Upper lobe of left lung (tissue), 4 donors: Measurements from ENCODE around the gene SND1.

ENCODE experiments used
- EP300 ChIP-seq, 4 donors: sonication (generic); formaldehyde crosslinking; IDR thresholded peaks; one replicate each; pipeline ENCODE4 v1.5.1; 2017; ENCODE audit warnings: antibody characterized with exemption in 4 of 4, control low read depth in 2 of 4
- POLR2AphosphoS5 ChIP-seq, 2 donors: sonication (generic); formaldehyde crosslinking; IDR thresholded peaks; one replicate each; pipeline ENCODE4 v1.5.1; 2017; ENCODE audit warnings: antibody characterized with exemption in 2 of 2

DNA sequence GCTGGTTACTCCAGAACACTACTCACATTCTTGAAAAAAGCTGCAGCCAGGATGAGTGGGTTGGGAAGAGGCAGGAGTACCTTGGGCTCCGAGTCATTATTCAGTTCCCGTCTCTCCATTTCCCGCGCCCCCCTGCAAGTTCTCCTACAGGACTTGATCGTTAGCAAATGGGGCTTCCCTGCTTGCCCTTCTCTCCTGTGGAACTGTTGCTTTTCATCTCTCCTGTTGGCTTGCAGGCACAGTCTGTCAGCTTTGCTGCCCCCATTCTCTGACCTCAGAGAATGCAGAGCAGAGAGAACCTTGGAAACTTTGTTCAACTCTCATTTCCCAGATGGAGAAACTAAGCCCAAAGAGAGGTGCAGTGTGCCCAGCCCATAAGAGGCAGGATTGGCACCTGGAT, 414.9 kb downstream of the SND1 start:
- no peak for TF ChIP-seq POLR2AphosphoS5 (IDR thresholded peaks at IDR 0.05)
- TF ChIP-seq EP300 (IDR thresholded peaks at IDR 0.05): no peak
